H1 (cell line): ENCODE results near the gene ARFGEF3. TPM values are rescaled to one million over a fixed set of nuclear protein-coding genes. Genes with fewer than 3 reads are reported as not detected.

Experiments used
- CTCF ChIA-PET: fragments of 300-600 bp; sonication (Branson Sonifier 250); formaldehyde crosslinking; loops from one replicate; lab custom pipeline; 2021; ENCODE audit not compliant: partially characterized antibody; lab: Charles Lee
- POLR2A ChIA-PET: fragments of 300-600 bp; sonication (Branson Sonifier 250); formaldehyde crosslinking; loops from one replicate; lab custom pipeline; 2021; ENCODE audit warnings: inconsistent platforms; ENCODE audit not compliant: partially characterized antibody; lab: Charles Lee
- DNase-seq, 2 experiments: peaks; one replicate each; pipeline versions ENCODE4 v3.0.0 to v3.0.0-alpha.2; 2010 to 2022; ENCODE audit warnings: low spot score in 2 of 2, low read depth in 1 of 2, mixed read lengths in 1 of 2
- FAIRE-seq: peaks from 2 replicates; lab custom pipeline; 2011; peaks lifted over from hg19 to GRCh38; lab: Jason Lieb, UNC
- H2AFZ ChIP-seq: 2 replicates; pipeline ENCODE4 v1.8.1; 2012; ENCODE audit warnings: low read length, inconsistent platforms
- H2AK5ac ChIP-seq: 2 replicates; pipeline ENCODE4 v1.6.1; 2013; ENCODE audit warnings: low read depth, low read length
- H2BK120ac ChIP-seq: replicated peaks from 2 replicates; pipeline ENCODE3; 2013; ENCODE audit warnings: low read depth, low read length, inconsistent platforms
- H2BK12ac ChIP-seq: 2 replicates; pipeline ENCODE4 v1.6.1; 2013; ENCODE audit warnings: low read depth, low read length
- H2BK15ac ChIP-seq: 2 replicates; pipeline ENCODE4 v1.6.1; 2013; ENCODE audit warnings: low read length
- H2BK20ac ChIP-seq: 2 replicates; pipeline ENCODE4 v1.6.1; 2013; ENCODE audit warnings: low read length
- H2BK5ac ChIP-seq: 2 replicates; pipeline ENCODE4 v1.6.1; 2013; ENCODE audit warnings: low read depth, low read length
- H3K14ac ChIP-seq: 2 replicates; pipeline ENCODE4 v1.6.1; 2013; ENCODE audit warnings: inconsistent platforms; ENCODE audit not compliant: insufficient read length
- H3K18ac ChIP-seq: 2 replicates; pipeline ENCODE4 v1.6.1; 2013; ENCODE audit warnings: low read length; ENCODE audit errors: extremely low read depth
- H3K23ac ChIP-seq: 2 replicates; pipeline ENCODE4 v1.6.1; 2013; ENCODE audit warnings: inconsistent platforms; ENCODE audit not compliant: insufficient read length
- H3K23me2 ChIP-seq: 2 replicates; pipeline ENCODE4 v1.6.1; 2013; ENCODE audit warnings: low read depth, low read length
- H3K27ac ChIP-seq: 2 replicates; pipeline ENCODE4 v1.6.1; 2011; ENCODE audit warnings: low read depth, low read length, inconsistent platforms
- H3K27me3 ChIP-seq, 4 experiments: replicated peaks in 1 of 4; 1 replicate in 1 of 4; 2 replicates in 3 of 4; pipeline versions ENCODE4 v1.6.1 to v1.8.1; 2011 to 2013; ENCODE audit warnings: low read length in 3 of 4, mild to moderate bottlenecking in 3 of 4, inconsistent platforms in 2 of 4, mixed read lengths in 2 of 4, moderate library complexity in 1 of 4; ENCODE audit not compliant: control insufficient read depth in 3 of 4, insufficient read depth in 3 of 4; ENCODE audit errors: extremely low read depth in 1 of 4
- H3K36me3 ChIP-seq, 4 experiments: 2 replicates each; pipeline versions ENCODE4 v1.6.1 to v1.8.1; 2011 to 2013; ENCODE audit warnings: mild to moderate bottlenecking in 4 of 4, low read length in 3 of 4, moderate library complexity in 2 of 4, control low read depth in 1 of 4, inconsistent platforms in 1 of 4; ENCODE audit not compliant: insufficient read depth in 4 of 4, control insufficient read depth in 2 of 4
- H3K4ac ChIP-seq: replicated peaks from 2 replicates; pipeline ENCODE3; 2013; ENCODE audit warnings: low read length, low read depth, mixed read lengths, inconsistent platforms; ENCODE audit not compliant: insufficient read length
- H3K4me1 ChIP-seq, 4 experiments: replicated peaks in 1 of 4; 1 replicate in 1 of 4; 2 replicates in 3 of 4; pipeline versions ENCODE4 v1.6.1 to v1.8.1; 2011 to 2013; ENCODE audit warnings: low read length in 3 of 4, inconsistent platforms in 2 of 4, mixed read lengths in 1 of 4; ENCODE audit not compliant: insufficient read depth in 4 of 4, control insufficient read depth in 3 of 4
- H3K4me2 ChIP-seq, 2 experiments: 2 replicates each; pipeline versions ENCODE4 v1.6.1 to v1.8.1; 2011 to 2013; ENCODE audit warnings: low read depth in 2 of 2, low read length in 2 of 2, control low read depth in 1 of 2, inconsistent platforms in 1 of 2, mild to moderate bottlenecking in 1 of 2; ENCODE audit not compliant: insufficient read depth in 1 of 2
- H3K4me3 ChIP-seq, 4 experiments: fragments of 200-600, 300-600 bp in 1 of 4; sonication (generic), shearing (Covaris generic), sonication (Bioruptor Twin) in 1 of 4; 2 replicates each; pipeline versions ENCODE4 v1.5.1 to v1.8.1; 2011 to 2016; ENCODE audit warnings: low read length in 4 of 4, low read depth in 3 of 4, control low read depth in 2 of 4, inconsistent platforms in 2 of 4, mild to moderate bottlenecking in 2 of 4, mixed read lengths in 1 of 4, moderate library complexity in 1 of 4; ENCODE audit not compliant: insufficient read depth in 2 of 4; ENCODE audit errors: extremely low read depth in 1 of 4
- H3K56ac ChIP-seq: replicated peaks from 2 replicates; pipeline ENCODE3; 2013; ENCODE audit warnings: low read depth, mild to moderate bottlenecking, mixed read lengths, low read length, inconsistent platforms; ENCODE audit not compliant: insufficient read length
- H3K79me1 ChIP-seq: 2 replicates; pipeline ENCODE4 v1.6.1; 2013; ENCODE audit warnings: low read depth, low read length, control low read depth
- H3K79me2 ChIP-seq, 2 experiments: 2 replicates each; pipeline versions ENCODE4 v1.6.1 to v1.8.1; 2012 to 2013; ENCODE audit warnings: low read length in 2 of 2, mild to moderate bottlenecking in 2 of 2, inconsistent platforms in 1 of 2; ENCODE audit not compliant: insufficient read depth in 2 of 2, control insufficient read depth in 1 of 2
- H3K9ac ChIP-seq, 4 experiments: replicated peaks in 1 of 4; 1 replicate in 1 of 4; 2 replicates in 3 of 4; pipeline versions ENCODE4 v1.6.1 to v1.8.1; 2011 to 2013; ENCODE audit warnings: low read depth in 3 of 4, low read length in 3 of 4, control low read depth in 2 of 4, mild to moderate bottlenecking in 2 of 4, moderate library complexity in 2 of 4, inconsistent platforms in 1 of 4; ENCODE audit errors: extremely low read depth in 1 of 4
- H3K9me3 ChIP-seq, 2 experiments: 2 replicates each; pipeline versions ENCODE4 v1.6.1 to v1.8.1; 2012 to 2013; ENCODE audit warnings: mild to moderate bottlenecking in 2 of 2, moderate library complexity in 2 of 2, control low read depth in 1 of 2, inconsistent platforms in 1 of 2, low read depth in 1 of 2, low read length in 1 of 2, mixed read lengths in 1 of 2; ENCODE audit not compliant: insufficient read depth in 2 of 2
- H4K20me1 ChIP-seq, 2 experiments: replicated peaks in 1 of 2; 2 replicates each; pipeline versions ENCODE3 to v1.8.1; 2011 to 2013; ENCODE audit warnings: inconsistent platforms in 2 of 2, low read length in 2 of 2, mild to moderate bottlenecking in 1 of 2; ENCODE audit not compliant: insufficient read depth in 2 of 2, control insufficient read depth in 1 of 2
- H4K5ac ChIP-seq: 2 replicates; pipeline ENCODE4 v1.6.1; 2013; ENCODE audit warnings: low read length, low read depth, mixed read lengths, inconsistent platforms; ENCODE audit not compliant: insufficient read length
- H4K8ac ChIP-seq: 2 replicates; pipeline ENCODE4 v1.8.0; 2013; ENCODE audit warnings: mild to moderate bottlenecking, moderate library complexity, low read length, inconsistent platforms; ENCODE audit not compliant: insufficient read depth; ENCODE audit errors: extremely low read depth
- H4K91ac ChIP-seq: replicated peaks from 2 replicates; pipeline ENCODE3; 2013; ENCODE audit warnings: low read length, mixed read lengths, inconsistent platforms; ENCODE audit not compliant: insufficient read length
- RXRA ChIP-seq: IDR thresholded peaks from 2 replicates; pipeline ENCODE4 v1.6.1; 2011; ENCODE audit warnings: low read depth, mild to moderate bottlenecking, low read length, moderate library complexity; ENCODE audit not compliant: insufficient read depth
- WGBS, 2 experiments: shearing (Covaris generic) in 1 of 2; methylation state at CpG; one replicate each; pipeline versions ENCODE4 v1.1.6 to v1.1.7; 2013 to 2015; ENCODE audit warnings: low lambda C conversion rate in 2 of 2, mixed read lengths in 2 of 2, inconsistent platforms in 1 of 2, low coverage in 1 of 2, missing lambda C conversion rate in 1 of 2; ENCODE audit not compliant: insufficient replicate concordance in 2 of 2, insufficient coverage in 1 of 2, insufficient read length in 1 of 2; ENCODE audit errors: extremely low coverage in 1 of 2, missing lambda C conversion rate in 1 of 2; 5-methylcytosine and 5-hydroxymethylcytosine counted together
- polyA plus RNA-seq, 7 experiments: library from polyadenylated mRNA; depleted of rRNA in 3 of 7; stranded (reverse) in 5 of 7; unstranded in 2 of 7; fragments of >200 nt in 5 of 7; fragments of 200-250 nt in 2 of 7; gene quantifications; 1 replicate in 5 of 7; 2 replicates in 1 of 7; 4 replicates in 1 of 7; pipeline versions ENCODE4 v1.2.1 to v1.2.3, GENCODE V29; 2011 to 2013; ENCODE audit warnings: missing spikeins in 2 of 7, mixed read lengths in 2 of 7
- total RNA-seq: library from RNA; stranded (reverse); fragmentation: NEBNext Ultra II Directional; extraction: Animal tissue kit (Norgen Biotek cat#: 25700); gene quantifications from 2 replicates; pipeline ENCODE4 v1.2.1, GENCODE V29; 2021

The ARFGEF3 gene
- total and polyA plus RNA-seq, 2 of the 8 experiments (the other 6 are each of a cell fraction or from before 2014, with no cell fraction given) = 5.8 to 23.2 TPM

DNA sequence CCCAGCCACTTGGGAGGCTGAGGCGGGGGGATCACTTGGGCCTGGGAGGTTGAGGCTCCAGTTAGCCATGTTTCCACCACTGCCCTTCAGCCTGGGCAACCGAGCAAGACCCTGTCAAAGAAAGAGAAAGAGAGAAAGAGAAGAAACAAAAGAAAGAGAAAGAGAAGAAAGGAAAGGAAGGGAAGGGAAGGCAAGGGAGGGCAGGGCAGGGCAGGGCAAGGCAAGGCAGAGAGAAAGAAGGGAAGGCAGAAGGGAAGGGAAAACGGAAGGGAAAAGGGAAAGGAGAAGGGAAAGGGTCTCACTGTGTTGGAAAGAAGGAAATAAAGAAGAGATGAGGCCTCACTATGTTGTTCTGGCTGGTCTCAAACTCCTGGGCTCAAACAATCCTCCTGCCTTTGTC is 104.4 kb downstream of the ARFGEF3 start:
- Histone ChIP-seq H2BK15ac (no peak overlapping the region), H3K56ac (no peak overlapping the region), H2BK5ac (no peak overlapping the region), H3K23me2 (no peaks in the 10 kb centered on the region), H3K79me1 (0 out of 2 replicates have a peak, but pooled peaks cover 2% of the 10 kb centered on the region), H3K14ac (no peak overlapping the region), H3K4ac (no peak overlapping the region), H3K9me3 (no peaks in the 10 kb centered on the region), H4K20me1 (no peaks in the 10 kb centered on the region), H3K9ac (no peak overlapping the region), H2BK20ac (no peak overlapping the region), H3K27ac (no peak overlapping the region), H3K4me1 (no peaks in the 10 kb centered on the region), H4K8ac (no peak overlapping the region), H3K4me3 (no peak overlapping the region), H3K4me2 (no peak overlapping the region), H3K23ac (no peak overlapping the region), H2BK12ac (no peak overlapping the region), H4K91ac (no peak overlapping the region), H2BK120ac (no peak overlapping the region), H3K27me3 (no peaks in the 10 kb centered on the region), H3K79me2 (no peaks in the 10 kb centered on the region), H3K18ac (no peak overlapping the region), H2AFZ (no peak overlapping the region), H3K36me3 (peaks cover 0 to 12% (median 5%) of the 10 kb centered on the region in 4 experiments; a peak in 6 of 8 replicates), H2AK5ac (no peak overlapping the region), H4K5ac (no peak overlapping the region)
- CTCF ChIA-PET = interaction anchor here (0.8 to 1.3 kb wide), 2 partner anchors 150 kb away, joined by 3 read pairs; no protein-coding TSS in a partner anchor
- POLR2A ChIA-PET = no interaction called here
- WGBS, 2 experiments = 91% methylated on average over 3 of the region's 3 CpGs; no CpG with 5 or more reads in 1 of the 2 experiments
- no peak for DNase-seq
- no peak for TF ChIP-seq RXRA
- no peak for FAIRE-seq
